MCF 10A (cell line): ENCODE results near the gene PRKCZ. TPM values are rescaled to one million over a fixed set of nuclear protein-coding genes. Genes with fewer than 3 reads are reported as not detected.

ENCODE experiments used
- BruUV-seq: library from RNA; stranded (reverse); fragments of 400-500 nt; replicated peaks from 2 replicates; lab custom pipeline; 2021; lab: Mats Ljungman, UMichigan
- CTCF ChIA-PET: fragments of 300-600 bp; sonication (Branson Sonifier 250); formaldehyde crosslinking; extraction: SDS; loops from one replicate; lab custom pipeline; 2021; ENCODE audit warnings: antibody characterized with exemption, inconsistent platforms; lab: Yijun Ruan, JAX
- POLR2A ChIA-PET: fragments of 300-600, 350-650 bp; sonication (Branson Sonifier 250); formaldehyde crosslinking; extraction: SDS; loops from one replicate; lab custom pipeline; 2020; ENCODE audit warnings: antibody characterized with exemption, inconsistent platforms; lab: Yijun Ruan, JAX
- DNase-seq: peaks from one replicate; pipeline ENCODE4 v3.0.0-alpha.2; 2018; ENCODE audit not compliant: unreplicated experiment
- H3K27ac Mint-ChIP-seq: one replicate; pipeline ENCODE4 v1.8.0; 2022; ENCODE audit warnings: mild to moderate bottlenecking, low read depth, mixed read lengths; ENCODE audit not compliant: unreplicated experiment
- H3K27me3 Mint-ChIP-seq: one replicate; pipeline ENCODE4 v1.8.0; 2022; ENCODE audit warnings: mixed read lengths; ENCODE audit not compliant: insufficient read depth, unreplicated experiment
- H3K36me3 Mint-ChIP-seq: one replicate; pipeline ENCODE4 v1.8.0; 2022; ENCODE audit warnings: mild to moderate bottlenecking, moderate library complexity, mixed read lengths; ENCODE audit not compliant: insufficient read depth, unreplicated experiment
- H3K4me1 Mint-ChIP-seq: one replicate; pipeline ENCODE4 v1.8.0; 2022; ENCODE audit warnings: mixed read lengths; ENCODE audit not compliant: insufficient read depth, unreplicated experiment
- H3K4me3 Mint-ChIP-seq: one replicate; pipeline ENCODE4 v1.8.0; 2022; ENCODE audit warnings: mild to moderate bottlenecking, moderate library complexity, mixed read lengths; ENCODE audit not compliant: unreplicated experiment
- H3K9me3 Mint-ChIP-seq: one replicate; pipeline ENCODE4 v1.8.0; 2022; ENCODE audit warnings: mixed read lengths; ENCODE audit not compliant: unreplicated experiment
- intact Hi-C: fragments of 100-400 bp; cut with micrococcal nuclease; formaldehyde crosslinking; loops from 2 replicates; pipeline ENCODE4 v1.14.1; 2022
- total RNA-seq: library from RNA; stranded (reverse); gene quantifications from 2 replicates; pipeline ENCODE4 v1.2.3, GENCODE V29; 2022
- TF ChIP-seq, protein P1 (sequence below): fragments of 200-600 bp; IDR thresholded peaks from one replicate; pipeline ENCODE4 v1.8.0; 2022; ENCODE audit warnings: antibody characterized with exemption, mild to moderate bottlenecking; ENCODE audit not compliant: unreplicated experiment

Gene PRKCZ
- total RNA-seq, 1 experiment from 2014 or later = 24.9 TPM

DNA sequence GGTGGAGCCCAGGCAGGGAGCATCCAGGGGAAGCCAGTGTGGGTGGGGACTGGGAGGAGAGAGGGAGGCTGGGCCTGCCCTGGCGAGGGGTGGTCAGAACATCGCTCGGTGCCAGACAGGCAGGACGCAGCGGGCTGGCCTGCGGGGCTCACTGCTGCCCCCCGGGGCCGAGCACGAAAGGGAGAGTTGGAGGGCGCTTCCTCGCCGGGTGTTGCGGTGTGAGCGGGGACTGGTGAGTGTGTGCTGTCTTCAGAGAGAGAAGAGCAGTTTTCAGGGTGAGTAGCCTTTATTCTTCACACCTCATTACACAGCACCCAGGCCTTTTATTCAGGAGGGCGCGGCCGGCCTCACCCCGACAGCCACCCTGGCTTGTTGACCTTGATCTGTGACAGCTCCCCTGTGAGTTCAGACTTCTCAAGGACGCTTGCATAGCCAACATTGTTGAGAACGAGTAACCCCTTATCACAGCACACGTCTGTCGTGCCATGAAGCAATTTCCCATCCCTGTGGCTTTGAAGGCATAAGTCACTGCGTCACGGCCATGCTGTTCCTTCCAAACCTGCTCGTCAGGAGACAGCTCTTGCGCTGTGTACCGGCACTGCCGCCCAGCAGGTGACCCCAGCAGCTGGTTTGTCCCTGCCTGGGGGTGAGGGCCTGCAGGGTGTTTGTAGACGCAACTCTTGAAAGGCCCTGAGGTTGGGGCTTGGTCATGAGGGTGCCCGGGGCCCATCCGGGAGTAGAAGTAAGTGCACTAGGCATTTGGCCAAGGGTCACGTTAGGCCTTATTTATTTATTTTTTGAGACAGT lies 54.6 kb downstream of the PRKCZ start:
- BruUV-seq = no TSS peak
- DNase-seq = no peak
- Mint-ChIP-seq H3K4me1 (no peaks in the 10 kb centered on the region), H3K27ac (no peak overlapping the region), H3K36me3 (no peaks in the 10 kb centered on the region), H3K9me3 (no peaks in the 10 kb centered on the region), H3K4me3 (no peak overlapping the region), H3K27me3 (no peaks in the 10 kb centered on the region)
- POLR2A ChIA-PET = no interaction called here
- CTCF ChIA-PET = no interaction called here
- TF ChIP-seq, protein P1, sequence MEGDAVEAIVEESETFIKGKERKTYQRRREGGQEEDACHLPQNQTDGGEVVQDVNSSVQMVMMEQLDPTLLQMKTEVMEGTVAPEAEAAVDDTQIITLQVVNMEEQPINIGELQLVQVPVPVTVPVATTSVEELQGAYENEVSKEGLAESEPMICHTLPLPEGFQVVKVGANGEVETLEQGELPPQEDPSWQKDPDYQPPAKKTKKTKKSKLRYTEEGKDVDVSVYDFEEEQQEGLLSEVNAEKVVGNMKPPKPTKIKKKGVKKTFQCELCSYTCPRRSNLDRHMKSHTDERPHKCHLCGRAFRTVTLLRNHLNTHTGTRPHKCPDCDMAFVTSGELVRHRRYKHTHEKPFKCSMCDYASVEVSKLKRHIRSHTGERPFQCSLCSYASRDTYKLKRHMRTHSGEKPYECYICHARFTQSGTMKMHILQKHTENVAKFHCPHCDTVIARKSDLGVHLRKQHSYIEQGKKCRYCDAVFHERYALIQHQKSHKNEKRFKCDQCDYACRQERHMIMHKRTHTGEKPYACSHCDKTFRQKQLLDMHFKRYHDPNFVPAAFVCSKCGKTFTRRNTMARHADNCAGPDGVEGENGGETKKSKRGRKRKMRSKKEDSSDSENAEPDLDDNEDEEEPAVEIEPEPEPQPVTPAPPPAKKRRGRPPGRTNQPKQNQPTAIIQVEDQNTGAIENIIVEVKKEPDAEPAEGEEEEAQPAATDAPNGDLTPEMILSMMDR = no peak
- intact Hi-C loops = no loop called here

DNA sequence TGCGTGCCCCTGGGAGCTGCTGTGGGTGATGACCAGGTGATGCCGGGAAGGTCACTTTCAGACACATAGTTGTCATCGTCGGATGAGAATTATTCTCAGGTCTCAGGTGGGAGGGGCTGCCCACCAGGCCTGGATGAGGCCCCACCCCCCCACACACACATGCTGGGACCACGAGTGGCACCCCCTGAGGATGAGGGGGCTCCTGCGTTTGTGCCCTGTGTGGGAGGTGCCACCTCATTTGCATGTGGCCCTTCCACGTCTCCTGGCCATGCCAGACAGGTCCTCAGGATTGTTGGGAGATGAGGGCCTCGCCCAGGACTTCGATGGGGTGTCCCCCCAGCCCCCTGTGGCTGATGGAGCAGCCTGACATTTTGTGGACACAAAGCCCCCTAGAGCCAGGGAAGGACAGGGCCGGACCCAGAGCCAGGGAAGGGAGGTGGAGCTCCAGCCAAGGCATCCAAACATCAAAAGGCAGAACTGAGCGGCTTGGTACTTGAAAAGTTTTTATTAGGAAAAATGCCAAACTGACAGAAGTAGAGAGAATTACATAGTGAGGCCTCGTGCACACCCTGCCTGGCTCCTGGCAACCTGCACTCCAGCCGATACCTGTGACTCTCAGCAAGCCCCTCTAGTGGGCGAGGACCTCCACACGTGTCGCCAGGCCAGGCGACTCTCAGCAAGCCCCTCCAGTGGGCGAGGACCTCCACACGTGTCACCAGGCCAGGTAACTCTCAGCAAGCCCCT lies 55.7 kb downstream of the PRKCZ start:
- no TSS peak for BruUV-seq
- intact Hi-C loops = no loop called here

DNA sequence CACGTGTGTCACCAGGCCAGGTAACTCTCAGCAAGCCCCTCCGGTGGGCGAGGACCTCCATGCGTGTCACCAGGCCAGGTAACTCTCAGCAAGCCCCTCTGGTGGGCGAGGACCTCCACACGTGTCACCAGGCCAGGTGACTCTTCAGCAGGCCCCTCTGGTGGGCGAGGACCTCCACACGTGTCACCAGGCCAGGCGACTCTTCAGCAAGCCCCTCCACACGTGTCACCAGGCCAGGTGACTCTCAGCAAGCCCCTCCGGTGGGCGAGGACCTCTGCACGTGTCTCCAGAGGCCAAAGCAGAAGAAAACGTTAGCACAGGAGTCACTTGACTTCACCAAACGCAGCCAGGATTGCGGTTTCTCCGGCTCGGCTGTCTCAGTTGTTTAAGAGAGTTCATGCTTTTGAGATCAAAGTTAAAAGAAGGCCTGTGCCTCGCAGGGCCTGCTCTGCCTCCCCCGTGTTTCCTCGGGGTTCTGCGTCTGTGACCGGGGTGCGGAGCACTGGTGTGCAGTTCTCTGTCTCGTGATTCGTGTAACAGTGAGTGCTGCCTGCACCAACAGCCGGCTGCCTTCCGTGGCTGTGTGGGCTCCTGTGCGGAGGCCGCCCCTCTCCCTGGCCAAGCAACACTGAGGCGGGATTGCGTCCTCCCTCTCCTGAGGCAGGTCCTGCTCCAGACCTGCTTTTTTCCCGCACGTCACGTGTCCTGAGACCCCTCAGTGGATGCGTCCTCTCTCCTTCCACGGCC lies 56.6 kb downstream of the PRKCZ start:
- Mint-ChIP-seq H3K4me1 (no peaks in the 10 kb centered on the region), H3K9me3 (no peaks in the 10 kb centered on the region), H3K4me3 (no peak overlapping the region), H3K27me3 (no peaks in the 10 kb centered on the region), H3K27ac (no peak overlapping the region), H3K36me3 (no peaks in the 10 kb centered on the region)
- POLR2A ChIA-PET = no interaction called here
- no TSS peak for BruUV-seq
- intact Hi-C loops = no loop called here
- no peak for DNase-seq
- CTCF ChIA-PET = no interaction called here
- TF ChIP-seq, protein P1 = no peak

More for the DNA sequence above, 55.7 kb downstream of the PRKCZ start:
- CTCF ChIA-PET = no interaction called here
- no peaks in the 10 kb centered on the region for H3K4me1 Mint-ChIP-seq
- no peaks in the 10 kb centered on the region for H3K27me3 Mint-ChIP-seq
- POLR2A ChIA-PET = interaction anchor here (0.6 kb wide), 1 partner anchor 72 kb away, joined by 5 read pairs; no protein-coding TSS in a partner anchor
- TF ChIP-seq, protein P1 = no peak
- no peaks in the 10 kb centered on the region for H3K9me3 Mint-ChIP-seq
- DNase-seq = no peak
- no peaks in the 10 kb centered on the region for H3K36me3 Mint-ChIP-seq
- no peak overlapping the region for H3K27ac Mint-ChIP-seq
- no peak overlapping the region for H3K4me3 Mint-ChIP-seq
